ENCODE results near the gene PLEKHJ1.

- TF ChIP-seq CTCF (IDR thresholded peaks at IDR 0.05 in 4 of 5, conservative IDR thresholded peaks at IDR 0.05 in 1 of 5), result no peak
- TF ChIP-seq POLR2A (IDR thresholded peaks at IDR 0.05), result no peak
Measured at GRCh38 chr19:2223959-2224358, 12.2 kb downstream of the PLEKHJ1 start.
